LNCAP (cell line): ENCODE results near the gene PPCDC.

Source experiments
- CTCF ChIP-seq: fragments of 450-650 bp; IDR thresholded peaks from 2 replicates; pipeline ENCODE4 v1.5.1; 2017; ENCODE audit warnings: mild to moderate bottlenecking

PPCDC gene

GRCh38 chr15:75019916-75020315 is 3.5 kb upstream of the PPCDC start:
- no peak for TF ChIP-seq CTCF

DNA sequence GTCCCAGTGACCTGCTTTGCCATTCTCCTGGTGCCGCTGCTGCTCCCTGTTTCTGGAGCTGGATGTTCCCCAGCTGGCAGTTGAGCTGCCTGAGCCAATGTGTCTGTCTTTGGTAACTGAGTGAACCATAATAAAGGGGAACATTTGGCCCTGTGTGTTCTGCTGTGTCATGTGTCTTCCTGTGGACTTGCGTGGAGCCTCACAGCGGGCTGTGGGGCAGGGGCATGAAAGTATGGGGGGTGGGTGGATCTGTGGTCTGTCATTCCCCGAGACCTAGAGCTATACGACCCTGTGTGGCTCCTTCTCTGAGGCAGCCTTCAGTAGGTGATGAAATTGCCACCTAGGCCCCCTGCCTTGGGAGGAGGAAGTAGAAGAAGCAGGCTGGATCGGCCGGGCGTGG is 2.0 kb upstream of the PPCDC start:
- TF ChIP-seq CTCF = no peak

DNA sequence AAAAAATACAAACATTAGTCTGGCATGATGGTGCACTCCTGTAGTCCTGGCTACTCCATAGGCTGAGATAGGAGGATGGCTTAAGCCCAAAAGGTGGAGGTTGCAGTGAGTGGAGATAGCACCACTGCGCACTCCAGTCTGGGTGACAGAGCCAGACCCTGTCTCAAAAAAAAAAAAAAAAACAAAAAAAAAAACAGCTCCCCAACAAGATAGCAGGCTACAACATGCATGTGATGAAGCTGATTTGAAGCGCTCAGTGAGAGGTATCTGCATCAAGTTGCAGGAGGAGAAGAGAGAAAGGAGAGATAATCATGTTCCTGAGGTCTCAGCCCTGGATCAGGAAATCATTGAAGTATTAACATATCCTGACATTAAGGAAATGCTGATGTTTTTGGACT is 608 bp upstream of the PPCDC start:
- TF ChIP-seq CTCF = no peak

- no peak for TF ChIP-seq CTCF
Measured at GRCh38 chr15:75023872-75024636, 664 bp downstream of the PPCDC start.

DNA sequence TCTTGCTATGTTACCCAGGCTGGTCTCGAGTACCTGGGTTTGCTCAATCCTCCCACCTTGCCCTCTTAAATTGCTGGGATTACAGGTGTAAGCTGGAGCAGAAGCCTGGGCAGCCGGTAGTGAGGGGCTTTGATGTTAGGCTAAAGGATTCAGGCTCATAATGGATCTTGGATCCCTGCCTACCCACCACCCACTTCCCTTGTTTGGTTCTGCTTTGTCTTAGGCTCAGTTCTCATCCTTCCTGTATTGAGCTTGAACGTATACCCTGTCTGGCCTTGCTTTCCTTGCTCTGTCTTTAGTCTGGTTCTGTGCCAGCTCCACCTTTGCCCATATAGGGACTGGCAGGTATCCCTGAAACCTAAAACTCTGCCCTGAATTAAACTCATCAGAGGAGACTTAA is 1.7 kb downstream of the PPCDC start:
- TF ChIP-seq CTCF = no peak

DNA sequence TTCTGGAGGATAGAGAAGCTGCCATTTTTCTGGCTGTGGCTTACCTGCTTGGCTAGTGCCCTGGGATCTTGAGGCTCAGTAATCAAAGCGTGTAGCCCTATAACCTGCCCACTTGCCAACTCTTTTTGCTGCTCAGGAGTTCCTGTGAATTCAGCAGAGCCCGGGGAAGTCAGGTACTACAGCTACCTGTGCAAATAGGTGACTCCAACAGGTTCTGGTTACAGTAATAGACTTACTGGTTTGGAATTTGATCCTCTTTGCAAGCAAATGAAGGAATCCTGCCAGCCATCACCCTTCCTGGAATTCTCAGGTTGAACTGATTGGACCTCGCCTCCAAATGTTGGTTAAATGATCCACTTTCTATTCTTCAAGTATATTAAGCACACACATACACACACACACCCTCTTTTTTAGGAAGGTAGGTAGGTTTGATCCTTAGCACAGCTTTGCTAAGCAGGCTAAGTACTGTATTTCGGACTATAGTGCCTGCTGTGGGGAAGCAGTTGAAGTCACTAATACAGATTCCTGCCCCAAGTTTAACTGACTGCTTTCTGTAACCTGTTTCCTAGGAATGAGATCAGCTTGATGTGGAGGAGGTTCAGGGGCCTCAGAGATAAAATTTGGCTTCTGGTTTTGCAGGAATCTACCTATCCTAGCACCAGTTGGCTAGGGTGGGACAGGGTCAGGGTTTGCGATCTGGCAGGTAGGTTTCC is 2.3 kb downstream of the PPCDC start:
- TF ChIP-seq CTCF = no peak

- no peak for TF ChIP-seq CTCF
Measured at GRCh38 chr15:75027551-75027950, 4.2 kb downstream of the PPCDC start.
